GM12801 (cell line): ENCODE measurements around the gene ELOF1.

Experiments
- CTCF ChIP-seq: IDR thresholded peaks from one replicate; pipeline ENCODE4 v1.5.1; 2011; ENCODE audit warnings: control low read depth; ENCODE audit not compliant: insufficient read length; ENCODE audit errors: extremely low read depth

Gene ELOF1

GRCh38 chr19:11541238-11541637 is 17.8 kb downstream of the ELOF1 start:
- no peak for TF ChIP-seq CTCF

GRCh38 chr19:11540645-11541044 is 18.4 kb downstream of the ELOF1 start:
- no peak for TF ChIP-seq CTCF

GRCh38 chr19:11539495-11540365 is 19.3 kb downstream of the ELOF1 start:
- no peak for TF ChIP-seq CTCF

- TF ChIP-seq CTCF = no peak
These were observed 20.6 kb downstream of the ELOF1 start, which contains the start of gene CNN1 for GRCh38 chr19:11538232-11539036. Gene CNN1, plus strand, starts transcription at chr19:11538851. Its CDS starts 77 bp downstream, at chr19:11538928.

- no peak for TF ChIP-seq CTCF
These were observed 23.0 kb downstream of the ELOF1 start for GRCh38 chr19:11535792-11536595.

- TF ChIP-seq CTCF = no peak
These were observed 24.1 kb downstream of the ELOF1 start for GRCh38 chr19:11534948-11535347.

GRCh38 chr19:11534538-11534937 is 24.5 kb downstream of the ELOF1 start:
- no peak for TF ChIP-seq CTCF
